Stimulated activated CD4-positive, alpha-beta T cell treated with anti-CD3 and anti-CD28 coated beads, Interleukin-15, amount 100 ng/mL, for 24 hours (primary cell): ENCODE results near the gene UNC93A.
"Not testable (repeated sequence)": the region's sequence is repeated elsewhere in the genome, so short reads cannot be mapped to it uniquely, and the experiment has no call there.

Experiments used
- DNase-seq: peaks from one replicate; pipeline ENCODE4 v3.0.0-alpha.2; 2020

The UNC93A gene

DNA sequence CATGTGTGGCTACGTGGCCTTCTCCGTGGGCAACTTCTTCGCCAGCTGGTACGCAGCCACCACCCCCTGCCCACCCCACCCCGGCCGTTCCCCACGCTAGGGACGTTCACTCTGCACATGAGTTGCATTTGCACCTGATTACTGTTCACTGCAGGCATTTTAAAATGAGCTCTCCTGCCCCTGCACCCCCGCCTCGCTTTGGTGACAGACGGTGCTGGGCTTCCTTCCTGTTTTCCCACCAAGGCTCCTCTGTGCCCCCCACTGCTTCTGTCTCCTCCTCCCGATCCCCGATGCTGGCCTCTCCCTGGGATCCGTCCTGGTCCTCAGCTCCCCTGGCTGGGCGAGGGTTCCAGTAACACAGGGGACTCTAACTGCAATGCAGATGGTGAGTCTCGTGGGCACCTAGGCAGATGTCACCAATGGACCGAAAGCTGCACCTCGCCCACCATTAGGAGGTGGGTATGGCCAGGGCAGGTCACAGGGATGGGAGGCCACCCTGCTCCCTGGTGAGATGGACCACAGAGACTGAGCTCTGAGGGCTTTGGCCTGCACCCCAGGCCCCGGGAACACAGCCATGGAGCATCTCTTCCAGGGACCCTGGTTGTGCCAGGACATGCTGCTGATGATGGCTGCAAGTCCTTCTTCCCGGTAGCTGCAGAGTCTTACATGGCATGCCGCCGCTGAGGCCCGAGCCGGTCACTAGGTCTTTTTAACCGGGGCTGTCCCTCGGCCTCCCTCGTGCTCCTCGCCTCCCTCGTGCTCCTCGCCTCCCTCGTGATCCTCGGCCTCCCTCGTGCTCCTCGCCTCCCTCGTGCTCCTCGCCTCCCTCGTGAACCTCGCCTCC is 3.8 kb downstream of the UNC93A start:
- no peak for DNase-seq

DNA sequence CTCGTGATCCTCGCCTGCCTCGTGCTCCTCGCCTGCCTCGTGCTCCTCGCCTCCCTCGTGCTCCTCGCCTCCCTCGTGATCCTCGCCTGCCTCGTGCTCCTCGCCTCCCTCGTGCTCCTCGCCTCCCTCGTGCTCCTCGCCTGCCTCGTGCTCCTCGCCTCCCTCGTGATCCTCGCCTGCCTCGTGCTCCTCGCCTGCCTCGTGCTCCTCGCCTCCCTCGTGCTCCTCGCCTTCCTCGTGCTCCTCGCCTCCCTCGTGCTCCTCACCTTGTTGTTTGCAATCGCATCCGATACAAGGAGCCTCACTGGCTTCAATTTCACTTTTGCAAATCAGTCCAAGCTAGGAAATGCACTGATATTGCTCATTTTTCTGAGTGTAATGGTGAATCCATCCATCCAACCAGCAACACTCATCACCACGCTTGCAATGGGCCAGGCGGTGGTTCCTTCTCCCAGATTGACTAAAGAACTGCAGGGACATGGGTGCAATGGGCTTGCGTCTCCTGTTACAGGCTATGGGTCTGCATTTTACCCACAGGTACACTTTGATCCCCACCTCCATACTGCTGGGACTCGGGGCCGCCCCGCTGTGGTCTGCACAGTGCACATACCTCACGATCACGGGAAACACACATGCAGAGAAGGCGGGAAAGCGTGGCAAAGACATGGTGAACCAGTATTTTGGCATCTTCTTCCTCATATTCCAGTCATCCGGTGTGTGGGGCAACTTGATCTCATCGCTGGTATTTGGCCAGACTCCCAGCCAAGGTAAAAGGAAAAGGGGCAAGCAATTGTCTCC is 4.6 kb downstream of the UNC93A start:
- no peak for DNase-seq

DNA sequence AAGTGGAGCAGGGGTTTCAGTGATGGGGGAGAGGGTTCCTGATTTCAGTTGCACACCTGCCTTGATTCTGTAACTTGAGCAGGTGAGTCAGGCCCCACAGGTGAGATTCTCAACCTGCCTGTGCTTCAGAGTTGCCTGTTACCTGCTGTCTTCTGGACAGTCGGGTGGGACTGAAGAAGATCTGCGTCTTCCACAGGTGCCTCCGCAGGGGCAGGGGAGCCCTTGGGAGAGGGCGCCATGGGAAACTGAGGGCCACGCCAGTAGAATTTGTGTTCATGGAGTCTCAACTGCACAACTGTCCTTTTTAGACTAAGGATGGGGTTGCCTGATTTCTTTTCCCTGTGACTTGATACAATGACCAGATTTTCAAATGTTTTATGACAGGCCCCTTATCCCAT is 5.2 kb downstream of the UNC93A start:
- no peak for DNase-seq

DNA sequence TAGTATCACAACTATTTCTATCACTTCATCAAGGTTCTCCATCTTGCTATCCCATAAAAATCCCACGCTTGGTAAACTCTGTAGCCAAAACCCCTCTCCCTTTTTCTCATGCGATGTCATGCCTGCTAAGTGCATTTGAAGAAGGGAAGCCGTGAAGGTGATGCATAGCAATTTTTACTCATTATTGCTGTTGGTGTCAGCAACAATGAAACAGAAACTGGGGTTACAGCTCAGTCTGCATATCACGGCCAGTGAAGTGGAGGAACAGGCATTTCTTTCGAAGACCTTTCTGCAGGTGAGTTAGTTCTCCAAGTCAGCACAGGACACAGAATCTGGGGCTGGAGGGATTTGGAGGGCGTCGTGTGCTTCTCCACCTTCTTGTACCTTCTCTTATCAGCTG is 5.8 kb downstream of the UNC93A start:
- no peak for DNase-seq

DNA sequence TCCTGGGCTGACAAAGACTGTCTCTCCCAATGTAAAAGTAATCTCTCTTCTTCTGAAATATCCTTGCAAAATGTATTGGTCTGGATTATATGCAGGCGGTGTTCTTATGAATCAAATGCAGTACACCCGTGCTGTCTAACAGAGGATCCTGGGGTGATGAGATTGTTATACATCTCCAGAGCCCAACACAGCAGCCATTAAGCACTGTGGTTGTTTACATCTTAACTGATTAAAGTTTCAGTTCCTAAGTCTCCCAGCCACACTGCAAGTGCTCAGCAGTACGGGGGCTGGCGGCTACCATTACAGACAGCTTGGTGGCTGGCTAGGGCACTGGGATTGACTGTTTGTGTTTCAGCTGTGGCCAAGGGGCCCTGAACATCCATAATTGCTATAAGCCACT is 7.0 kb downstream of the UNC93A start:
- no peak for DNase-seq

DNA sequence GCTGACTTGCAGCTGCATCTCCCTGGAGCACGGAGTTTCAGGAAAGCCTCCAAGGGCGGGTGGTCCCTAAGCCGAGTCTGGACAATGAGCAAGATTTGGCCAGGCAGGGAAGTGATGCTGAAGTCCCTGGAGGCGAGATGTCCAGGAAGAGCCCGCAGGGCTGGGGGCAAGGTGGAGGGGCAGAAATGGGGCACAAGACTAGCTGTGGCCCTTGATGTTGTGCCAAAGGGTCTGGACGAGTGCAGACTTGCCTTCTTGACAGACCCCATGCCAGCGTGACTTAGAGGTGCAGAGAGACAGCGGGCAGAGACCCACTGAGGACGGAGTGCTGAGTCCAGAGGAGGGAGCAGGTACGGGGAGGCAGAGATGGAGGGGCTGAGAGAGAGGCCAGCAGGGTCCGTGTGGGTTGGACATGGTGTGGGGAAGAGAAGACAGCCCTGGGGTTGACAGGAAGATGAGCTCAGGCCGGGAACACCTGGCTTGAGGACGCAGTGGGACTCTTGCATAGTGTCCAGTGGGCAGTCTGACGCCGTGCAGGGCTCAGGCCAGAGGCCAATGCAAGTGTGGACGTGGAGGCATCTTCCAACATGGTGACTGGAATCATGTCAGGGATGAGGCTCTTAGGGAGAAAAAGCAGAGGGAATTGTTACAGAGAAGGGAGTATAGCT is 8.7 kb downstream of the UNC93A start:
- DNase-seq, result no peak

DNA sequence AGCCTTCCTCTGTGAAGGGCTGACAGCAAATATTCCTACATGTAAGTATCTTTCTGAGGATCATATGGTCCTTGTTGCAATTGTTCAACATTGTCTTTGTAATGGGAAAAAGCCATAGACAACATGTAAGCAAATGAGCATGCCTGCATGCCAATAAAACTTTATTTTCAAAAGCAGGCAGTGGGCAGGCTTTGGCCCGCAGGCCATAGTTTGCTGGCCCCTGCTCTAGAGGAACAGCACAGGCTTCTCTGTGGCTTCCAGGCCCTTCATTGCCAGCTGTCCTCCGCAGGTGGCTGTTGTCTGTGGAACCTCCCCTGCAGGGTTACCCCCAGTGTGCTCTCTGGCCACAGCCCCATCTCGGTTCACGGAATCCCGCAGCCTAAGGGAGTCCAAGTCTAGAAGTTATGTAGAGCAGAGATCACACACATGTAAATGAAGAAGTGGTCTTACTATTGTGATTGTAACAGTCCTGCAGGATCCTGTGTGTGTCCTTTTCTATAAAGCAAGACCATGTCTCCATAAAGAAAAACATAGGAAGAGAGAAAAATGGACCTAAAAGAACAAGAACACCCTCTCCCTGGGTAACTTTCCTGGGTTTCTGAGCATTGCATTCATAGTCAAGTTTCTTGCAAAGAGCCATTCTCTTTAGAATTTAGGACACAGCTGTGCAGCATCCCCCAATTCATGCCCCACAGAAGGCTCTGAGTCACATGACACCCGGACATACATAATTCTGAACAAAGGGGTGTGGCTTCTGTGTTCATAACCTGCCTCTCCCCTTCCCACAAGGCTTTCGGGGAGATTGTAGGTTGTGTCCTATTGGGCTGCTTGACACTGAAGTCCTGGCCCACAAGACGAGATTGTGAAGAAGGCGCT is 10.0 kb downstream of the UNC93A start:
- DNase-seq, result no peak

DNA sequence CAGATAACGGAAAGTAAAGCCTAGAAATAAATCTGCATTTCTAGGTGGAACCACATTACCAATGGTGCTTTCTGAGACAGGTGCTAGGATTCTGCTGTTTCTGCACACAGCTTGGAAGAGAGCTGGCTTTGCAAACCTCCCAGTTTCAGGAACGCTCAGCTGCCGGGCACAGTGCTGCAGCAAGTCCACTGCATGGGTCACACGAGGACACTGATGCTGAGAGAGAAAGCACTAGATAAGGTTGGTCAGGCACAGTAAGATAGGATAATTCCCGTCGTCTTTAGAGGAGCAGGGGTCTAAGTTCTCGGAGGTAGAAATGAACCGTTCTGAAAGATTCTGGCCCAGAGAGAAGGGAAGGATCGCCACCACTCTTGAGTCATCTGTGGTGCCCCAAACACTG is 11.0 kb downstream of the UNC93A start:
- no peak for DNase-seq

DNA sequence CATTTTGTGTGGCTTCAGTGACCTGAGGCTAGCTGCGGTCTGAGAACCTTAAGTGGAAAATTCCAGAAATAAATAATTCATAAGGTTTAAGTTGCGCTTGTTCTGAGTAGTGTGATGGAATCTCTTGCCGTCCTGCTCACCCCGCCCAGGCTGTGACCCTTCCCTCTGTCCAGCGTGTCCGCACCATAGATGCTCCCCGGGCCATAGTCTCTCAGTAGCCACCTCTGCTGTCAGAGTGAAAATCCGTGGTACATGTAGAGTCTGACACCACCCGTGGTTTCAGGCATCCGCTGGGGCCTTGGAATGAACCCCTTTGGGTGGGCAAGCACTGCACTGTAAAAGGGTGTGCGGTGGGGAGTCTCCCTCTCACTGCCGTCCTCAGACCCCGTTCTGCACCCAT is 11.7 kb downstream of the UNC93A start:
- no peak for DNase-seq

DNA sequence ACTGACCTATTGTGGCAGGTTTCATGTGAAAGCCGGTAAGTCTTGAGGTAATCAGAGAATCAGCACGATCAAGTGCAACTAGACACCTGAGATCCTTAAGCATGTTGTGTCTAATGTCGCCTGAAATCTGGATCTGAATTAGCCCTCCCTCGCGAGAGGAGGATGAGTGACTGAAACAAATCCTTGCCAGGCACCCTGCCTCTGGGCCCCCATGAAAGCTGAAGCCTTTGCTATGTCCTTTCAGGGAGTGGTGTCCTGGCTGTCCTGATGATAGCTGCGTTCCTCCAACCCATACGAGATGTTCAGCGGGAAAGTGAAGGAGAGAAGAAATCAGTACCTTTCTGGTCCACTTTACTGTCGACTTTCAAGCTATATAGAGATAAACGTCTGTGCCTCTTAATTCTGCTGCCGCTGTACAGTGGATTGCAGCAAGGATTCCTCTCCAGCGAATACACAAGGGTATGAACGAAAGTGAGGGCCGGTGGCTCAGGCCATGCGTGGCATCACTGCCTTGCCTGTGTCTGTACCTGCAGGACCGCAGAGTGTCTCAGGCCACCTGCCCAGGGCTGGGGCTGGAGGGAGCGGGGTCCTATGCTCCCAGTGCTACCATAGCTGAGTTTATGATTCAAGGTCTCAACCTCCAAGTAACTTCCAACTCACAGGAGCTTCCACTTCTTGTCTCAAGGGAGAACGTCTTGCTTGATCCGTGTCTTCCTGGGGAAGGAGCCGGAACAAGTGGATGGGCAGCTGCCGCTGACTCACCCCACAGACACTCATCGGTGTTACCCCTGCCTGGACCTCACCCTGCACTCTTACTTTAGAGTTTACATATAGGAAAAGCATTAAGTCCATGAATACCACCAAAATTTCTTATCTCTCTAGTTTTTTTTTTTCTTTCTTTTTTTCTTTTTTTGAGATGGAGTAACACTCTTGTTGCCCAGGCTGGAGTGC is 12.8 kb downstream of the UNC93A start:
- DNase-seq, result no peak

DNA sequence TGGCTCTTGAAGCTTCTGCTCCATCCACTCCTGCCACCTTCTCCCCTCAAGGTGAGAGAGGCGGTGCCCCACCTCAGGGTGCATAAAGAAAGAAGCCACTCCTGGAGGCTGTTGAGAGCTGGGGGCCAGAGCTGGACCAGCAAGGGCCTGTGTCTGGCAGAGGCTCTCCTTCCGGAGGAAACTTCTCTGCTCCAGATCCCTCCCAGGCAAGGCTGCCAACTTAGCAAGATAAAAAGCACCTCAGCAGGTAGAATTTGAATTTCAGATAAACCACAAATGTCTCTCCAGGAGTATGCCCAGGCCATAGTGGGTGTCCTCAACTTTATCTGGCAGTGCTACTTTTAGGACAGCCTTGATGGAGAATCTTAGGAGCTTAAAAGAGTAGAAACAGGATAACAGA is 13.8 kb downstream of the UNC93A start:
- DNase-seq, result no peak

DNA sequence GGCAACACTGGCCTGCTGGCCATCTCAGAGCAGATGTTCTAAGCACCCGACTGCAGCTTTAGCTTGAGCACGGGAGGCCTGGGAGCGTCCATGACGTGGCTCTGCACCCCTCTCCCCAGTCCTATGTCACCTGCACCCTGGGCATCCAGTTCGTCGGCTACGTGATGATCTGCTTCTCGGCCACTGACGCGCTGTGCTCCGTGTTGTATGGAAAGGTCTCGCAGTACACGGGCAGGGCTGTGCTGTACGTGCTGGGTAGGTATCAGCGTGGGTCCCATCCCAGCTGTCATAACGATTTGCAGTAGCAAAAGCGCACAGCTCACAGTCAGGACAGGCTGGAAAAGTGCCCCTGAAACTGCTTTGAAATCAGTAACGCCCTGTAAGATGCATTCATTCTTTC is 14.7 kb downstream of the UNC93A start:
- no peak for DNase-seq

DNA sequence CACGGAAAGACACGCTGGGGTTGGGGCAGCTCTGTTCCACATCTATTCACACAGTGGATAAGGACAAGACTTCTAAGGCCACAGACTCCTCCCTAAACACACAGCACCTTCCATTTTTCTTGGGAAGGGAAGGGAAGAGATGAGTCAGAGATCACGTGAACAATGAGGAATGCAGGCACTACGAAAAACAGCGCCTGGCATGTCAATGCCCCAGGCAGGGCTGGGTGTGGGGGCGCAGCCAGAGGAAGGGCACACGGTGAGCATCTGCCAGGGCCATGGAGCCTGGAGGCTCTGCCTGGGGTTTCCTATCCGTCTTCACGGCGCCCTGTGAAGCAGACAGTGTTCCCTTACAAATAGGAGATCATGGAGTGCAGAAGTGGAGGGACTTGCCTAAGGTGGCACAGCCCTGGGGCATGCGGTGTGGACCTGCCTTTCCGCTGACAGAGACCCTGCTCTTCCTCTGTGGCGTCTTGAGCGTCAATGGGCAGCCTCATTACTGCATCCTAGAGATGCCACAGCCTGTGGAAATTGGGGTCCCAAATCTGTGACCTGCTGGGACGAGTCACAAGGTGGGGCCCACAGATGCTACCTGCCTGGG is 15.4 kb downstream of the UNC93A start:
- no peak for DNase-seq

DNA sequence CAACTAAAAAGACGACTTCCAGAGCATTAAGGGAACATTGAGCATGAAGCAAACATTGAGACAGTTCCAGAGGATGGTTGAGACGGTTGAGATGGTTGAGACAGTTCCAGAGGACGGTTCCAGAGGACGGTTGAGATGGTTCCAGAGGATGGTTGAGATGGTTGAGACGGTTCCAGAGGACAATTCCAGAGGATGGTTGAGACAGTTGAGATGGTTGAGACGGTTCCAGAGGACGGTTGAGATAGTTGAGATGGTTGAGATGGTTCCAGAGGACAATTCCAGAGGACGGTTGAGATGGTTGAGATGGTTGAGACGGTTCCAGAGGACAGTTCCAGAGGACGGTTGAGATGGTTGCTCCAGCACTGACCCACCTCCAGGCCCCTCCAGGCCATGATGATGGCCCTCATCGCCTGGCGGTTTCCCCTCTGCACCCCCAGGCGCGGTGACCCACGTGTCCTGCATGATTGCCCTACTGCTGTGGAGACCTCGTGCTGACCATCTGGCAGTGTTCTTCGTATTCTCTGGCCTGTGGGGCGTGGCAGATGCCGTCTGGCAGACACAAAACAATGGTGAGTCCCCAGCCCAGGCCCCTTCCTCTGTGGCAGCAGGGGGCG is 16.3 kb downstream of the UNC93A start:
- DNase-seq, result no peak

DNA sequence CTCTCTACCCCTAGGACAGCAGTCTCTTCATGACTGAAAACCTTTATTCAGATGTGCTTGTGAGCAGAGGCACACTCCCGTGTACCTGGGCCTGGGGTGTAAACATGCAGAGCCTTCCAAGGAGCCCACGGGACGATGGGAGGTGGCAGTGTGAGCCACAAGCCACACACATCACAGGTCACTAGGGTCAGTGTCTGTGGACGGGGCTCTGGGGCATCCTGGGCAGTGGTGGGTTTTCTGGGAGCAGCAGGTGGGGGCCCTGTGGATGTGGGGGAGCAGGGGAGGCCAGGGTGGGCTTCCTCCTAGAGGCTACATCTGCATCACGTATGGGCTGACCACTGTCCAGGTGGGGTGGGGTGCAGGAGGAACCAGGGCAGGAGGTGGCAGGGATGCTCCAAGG is 17.1 kb downstream of the UNC93A start:
- no peak for DNase-seq

DNA sequence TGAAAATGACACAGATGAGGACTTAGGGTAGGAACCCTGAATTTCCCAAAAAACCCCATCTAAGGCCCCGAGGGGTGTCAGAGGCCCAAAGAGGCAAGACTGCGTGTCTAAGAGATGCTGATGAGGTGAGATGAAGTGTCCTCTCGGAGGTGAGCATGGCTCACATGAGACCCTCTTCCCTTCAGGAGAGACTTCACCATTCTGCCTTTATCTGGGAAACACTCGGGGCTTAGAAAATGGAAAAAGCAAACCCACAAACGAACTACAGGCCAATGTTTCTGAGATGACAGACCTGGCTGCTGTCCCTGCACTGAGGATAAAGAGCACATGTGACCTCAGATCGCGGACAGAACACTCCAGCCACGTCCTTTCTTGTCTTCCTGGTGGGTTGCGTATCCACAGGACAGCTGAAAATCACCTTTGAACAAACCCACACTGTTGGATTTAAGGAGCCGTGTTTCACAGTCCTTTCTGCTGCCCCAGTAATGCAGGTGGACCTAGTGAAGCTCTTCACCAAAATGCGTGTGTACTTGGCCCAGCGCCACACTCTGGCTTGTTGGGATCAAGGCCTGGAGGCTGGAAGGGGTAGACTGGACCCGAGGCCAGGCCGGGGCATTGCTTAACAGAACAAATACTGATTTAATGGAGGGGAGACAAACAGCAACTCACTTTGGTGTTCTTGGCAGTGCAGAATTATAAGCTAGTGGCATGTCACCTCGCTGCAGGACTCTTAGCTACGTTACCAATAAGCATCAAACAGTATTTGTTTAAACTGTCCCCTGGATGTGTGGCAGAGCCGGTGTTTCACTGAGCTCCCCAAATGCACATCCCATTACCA is 18.5 kb downstream of the UNC93A start:
- DNase-seq, result not testable (repeated sequence)

DNA sequence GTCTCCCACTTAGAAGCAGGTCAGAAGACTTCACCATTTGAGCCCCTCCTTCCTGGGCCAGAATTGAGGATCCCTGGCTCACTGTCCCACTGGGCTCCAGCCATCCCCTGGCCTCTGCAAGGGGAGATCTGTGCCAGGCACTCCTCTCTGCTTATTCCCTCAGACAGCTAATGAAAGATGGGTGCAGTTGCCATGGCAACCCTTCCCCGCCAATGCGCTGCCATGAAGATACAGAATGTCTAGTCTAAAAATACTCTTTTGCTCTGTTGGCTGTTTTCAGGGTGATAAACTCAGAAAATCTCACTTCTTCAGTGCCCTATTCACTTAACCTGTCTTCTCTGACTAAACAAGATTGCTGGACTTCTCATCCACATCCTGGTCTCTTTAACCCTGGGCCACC is 20.2 kb downstream of the UNC93A start:
- DNase-seq, result no peak

DNA sequence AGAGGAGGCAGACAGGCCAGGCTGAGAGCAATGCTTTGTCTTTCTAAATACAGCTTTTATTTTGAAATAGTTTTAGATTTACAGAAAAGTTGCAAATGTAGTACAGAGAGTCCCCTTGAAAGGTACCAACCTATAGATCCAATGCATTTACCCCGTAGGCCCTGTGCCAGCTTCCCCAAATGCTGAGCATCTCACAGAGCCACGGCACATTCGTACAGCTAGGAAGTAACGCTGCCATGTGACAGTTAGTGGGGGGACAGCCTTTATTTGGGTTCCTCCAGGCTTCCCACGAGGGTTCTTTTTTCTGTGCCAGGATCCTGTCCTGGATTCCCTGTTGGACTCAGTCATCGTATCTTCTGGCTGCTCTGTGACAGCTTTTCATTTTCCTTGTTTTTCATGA is 20.6 kb downstream of the UNC93A start:
- not testable (repeated sequence) for DNase-seq

DNA sequence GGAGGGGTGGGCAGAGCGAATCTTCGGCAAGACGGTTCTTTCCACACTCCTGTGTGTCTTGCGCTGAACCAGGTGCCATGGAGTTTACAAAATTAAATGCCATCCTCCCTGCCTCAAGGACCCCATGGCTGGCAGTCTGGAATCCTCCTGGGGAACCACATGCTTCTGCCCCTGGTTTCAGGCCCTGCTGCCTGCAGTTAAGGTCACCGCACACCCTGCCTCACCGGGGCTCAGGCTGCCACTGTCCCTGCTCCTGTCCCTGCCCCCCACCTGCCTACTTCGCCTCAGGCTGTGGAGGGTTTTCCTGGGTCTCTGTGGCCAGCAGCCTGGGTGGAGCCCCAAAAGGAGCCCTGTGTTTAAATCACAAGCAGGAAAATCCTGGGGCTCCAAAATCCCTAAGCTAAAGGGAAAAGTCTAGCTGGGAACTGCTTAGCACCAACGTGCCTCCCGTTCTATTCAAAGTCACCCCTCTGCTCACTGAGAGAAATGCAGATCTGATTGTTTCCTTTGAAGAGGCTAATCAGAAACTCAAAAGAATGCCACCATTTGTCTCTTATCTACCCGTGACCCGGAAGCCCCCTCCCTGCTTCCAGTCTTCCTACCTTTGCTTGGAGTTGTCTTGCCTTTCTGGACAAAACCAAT is 23.2 kb downstream of the UNC93A start:
- DNase-seq, result no peak
